HCT116 (cell line): ENCODE measurements around the gene BBX. TPM values are rescaled to one million over a fixed set of nuclear protein-coding genes. Genes with fewer than 3 reads are reported as not detected.

Source experiments
- ATAC-seq: fragments of 200-7000 bp; cut with Tn5 transposase; 2 replicates; pipeline ENCODE4 v1.9.1; 2020; ENCODE audit warnings: mild to moderate bottlenecking, moderate library complexity
- BruUV-seq: library from RNA; stranded (reverse); fragments of 400-500 nt; replicated peaks from 2 replicates; lab custom pipeline; 2021; lab: Mats Ljungman, UMichigan
- CTCF ChIA-PET: fragments of 300-600 bp; sonication (Branson Sonifier 250); formaldehyde crosslinking; loops from one replicate; lab custom pipeline; 2021; ENCODE audit warnings: antibody characterized with exemption; lab: Charles Lee
- POLR2A ChIA-PET: fragments of 300-600, 350-600 bp; sonication (Branson Sonifier 250); formaldehyde crosslinking; loops from one replicate; lab custom pipeline; 2021; ENCODE audit warnings: antibody characterized with exemption; lab: Charles Lee
- RAD21 ChIA-PET, 2 experiments: fragments of 300-600 bp; sonication (Branson Sonifier 250); formaldehyde crosslinking; loops; one replicate each; lab custom pipeline; 2023; ENCODE audit warnings: low total read pairs in 2 of 2; ENCODE audit not compliant: uncharacterized antibody in 2 of 2, unreplicated experiment in 2 of 2, low non-redundant PET in 1 of 2; lab: Charles Lee
- DNase-seq: peaks from one replicate; pipeline ENCODE4 v3.0.0-alpha.2; 2010; ENCODE audit warnings: low read depth, low spot score
- H2AFZ ChIP-seq: fragments of 200-600 bp; shearing (Covaris generic), sonication (generic); 2 replicates; pipeline ENCODE4 v1.6.1; 2017; ENCODE audit warnings: low read depth, mixed run types, mixed read lengths, antibody characterized with exemption, low read length; ENCODE audit not compliant: poor library complexity, severe bottlenecking
- H3K27ac ChIP-seq: 2 replicates; pipeline ENCODE4 v1.5.1; 2012; ENCODE audit warnings: low read depth, low read length
- H3K27me3 ChIP-seq: fragments of 200-600 bp; sonication (generic); 2 replicates; pipeline ENCODE4 v1.6.1; 2016; ENCODE audit warnings: mixed run types, low read length, mixed read lengths; ENCODE audit not compliant: insufficient read depth
- H3K36me3 ChIP-seq, 2 experiments: fragments of 200-500 bp in 1 of 2; fragments of 200-600 bp in 1 of 2; sonication (Bioruptor generic) in 1 of 2; sonication (generic) in 1 of 2; 2 replicates each; pipeline versions ENCODE4 v1.5.1 to v1.6.1; 2014 to 2016; ENCODE audit warnings: low read length in 2 of 2, inconsistent platforms in 1 of 2, mixed read lengths in 1 of 2, mixed run types in 1 of 2; ENCODE audit not compliant: insufficient read depth in 2 of 2, control insufficient read depth in 1 of 2
- H3K4me1 ChIP-seq, 2 experiments: fragments of 200-600 bp in 1 of 2; sonication (generic) in 1 of 2; 2 replicates each; pipeline versions ENCODE4 v1.5.1 to v1.6.1; 2012 to 2017; ENCODE audit warnings: low read length in 2 of 2, inconsistent platforms in 1 of 2, mild to moderate bottlenecking in 1 of 2, mixed read lengths in 1 of 2, mixed run types in 1 of 2, moderate library complexity in 1 of 2; ENCODE audit not compliant: insufficient read depth in 2 of 2, control insufficient read depth in 1 of 2
- H3K4me2 ChIP-seq: fragments of 200-600 bp; sonication (generic); 2 replicates; pipeline ENCODE4 v1.6.1; 2017; ENCODE audit warnings: mixed run types, low read length, mixed read lengths
- H3K4me3 ChIP-seq, 2 experiments: fragments of 200-600 bp in 1 of 2; sonication (generic) in 1 of 2; replicated peaks in 1 of 2; 2 replicates each; pipeline ENCODE4 v1.5.1; 2011 to 2016; ENCODE audit warnings: low read length in 2 of 2, control low read depth in 1 of 2, low read depth in 1 of 2, mild to moderate bottlenecking in 1 of 2, mixed read lengths in 1 of 2, mixed run types in 1 of 2
- H3K79me2 ChIP-seq: fragments of 200-600 bp; sonication (generic); 2 replicates; pipeline ENCODE4 v1.6.1; 2017; ENCODE audit warnings: mild to moderate bottlenecking, mixed run types, low read length, moderate library complexity, mixed read lengths; ENCODE audit not compliant: insufficient read depth
- H3K9ac ChIP-seq: fragments of 200-600 bp; sonication (generic); 2 replicates; pipeline ENCODE4 v1.6.1; 2016; ENCODE audit warnings: low read length, mixed read lengths
- H3K9me2 ChIP-seq: fragments of 200-600 bp; sonication (generic), shearing (Covaris generic); 2 replicates; pipeline ENCODE4 v1.6.1; 2017; ENCODE audit warnings: mixed run types, mild to moderate bottlenecking, moderate library complexity; ENCODE audit not compliant: insufficient read depth
- H3K9me3 ChIP-seq, 2 experiments: fragments of 200-500 bp in 1 of 2; fragments of 200-600 bp in 1 of 2; sonication (Bioruptor generic) in 1 of 2; sonication (generic) in 1 of 2; 2 replicates each; pipeline ENCODE4 v1.6.1; 2014 to 2017; ENCODE audit warnings: low read length in 2 of 2, mixed read lengths in 2 of 2, inconsistent platforms in 1 of 2, low read depth in 1 of 2, mild to moderate bottlenecking in 1 of 2, mixed run types in 1 of 2, moderate library complexity in 1 of 2; ENCODE audit not compliant: control insufficient read depth in 1 of 2, insufficient read depth in 1 of 2
- H4K20me1 ChIP-seq: fragments of 200-600 bp; sonication (generic), shearing (Covaris generic); 2 replicates; pipeline ENCODE4 v1.6.1; 2017; ENCODE audit warnings: mixed run types, mild to moderate bottlenecking, moderate library complexity; ENCODE audit not compliant: insufficient read depth
- CBX3 ChIP-seq: IDR thresholded peaks from 2 replicates; pipeline ENCODE4 v1.6.1; 2012; ENCODE audit warnings: low read depth
- EGR1 ChIP-seq: IDR thresholded peaks from 2 replicates; pipeline ENCODE4 v1.6.1; 2012; ENCODE audit warnings: low read depth
- EZH2phosphoT487 ChIP-seq: fragments of 200-600 bp; IDR thresholded peaks from 2 replicates; pipeline ENCODE4 v1.6.1; 2018; ENCODE audit warnings: antibody characterized with exemption, borderline replicate concordance
- FOSL1 ChIP-seq: IDR thresholded peaks from 2 replicates; pipeline ENCODE4 v1.6.1; 2012; ENCODE audit warnings: low read depth
- JUND ChIP-seq: IDR thresholded peaks from 2 replicates; pipeline ENCODE4 v1.6.1; 2012
- SIN3A ChIP-seq: IDR thresholded peaks from 2 replicates; pipeline ENCODE4 v1.6.1; 2012; ENCODE audit warnings: low read depth
- TCF7L2 ChIP-seq: IDR thresholded peaks from 2 replicates; pipeline ENCODE4 v1.7.0; 2011; ENCODE audit warnings: borderline replicate concordance, inconsistent platforms; ENCODE audit not compliant: insufficient read depth, insufficient read length; ENCODE audit errors: extremely low read depth
- YY1 ChIP-seq: IDR thresholded peaks from 2 replicates; pipeline ENCODE4 v1.6.1; 2011; ENCODE audit warnings: low read length, low read depth, moderate library complexity, mild to moderate bottlenecking; ENCODE audit not compliant: insufficient replicate concordance; ENCODE audit errors: extremely low read depth
- ZFX ChIP-seq: fragments of 450-650 bp; IDR thresholded peaks from 2 replicates; pipeline ENCODE4 v1.6.1; 2017
- ZNF274 ChIP-seq: fragments of 200-500 bp; sonication (Bioruptor generic); IDR thresholded peaks from 2 replicates; pipeline ENCODE4 v1.6.1; 2014; ENCODE audit warnings: mild to moderate bottlenecking, low read depth, low read length, inconsistent platforms
- intact Hi-C: fragments of 100-400 bp; cut with micrococcal nuclease; formaldehyde crosslinking; loops from 2 replicates; pipeline ENCODE4 v1.10.0; 2022
- total RNA-seq: library from RNA; stranded (reverse); gene quantifications from one replicate; pipeline ENCODE4 v1.2.1, GENCODE V29; 2021; ENCODE audit not compliant: unreplicated experiment
- TF ChIP-seq, protein P1 (sequence below): IDR thresholded peaks from 2 replicates; pipeline ENCODE4 v1.6.1; 2011; ENCODE audit warnings: mild to moderate bottlenecking, low read length, moderate library complexity; ENCODE audit not compliant: insufficient replicate concordance; ENCODE audit errors: extremely low read depth
- TF ChIP-seq, protein P2 (sequence below), 3 experiments: fragments of 200-600 bp in 1 of 3; sonication (generic) in 1 of 3; IDR thresholded peaks in 2 of 3; conservative IDR thresholded peaks in 1 of 3; 2 replicates each; pipeline ENCODE4 v1.5.1; 2012 to 2017; ENCODE audit warnings: low read depth in 2 of 3, low read length in 2 of 3, antibody characterized with exemption in 1 of 3, borderline replicate concordance in 1 of 3, control low read depth in 1 of 3, mild to moderate bottlenecking in 1 of 3, mixed read lengths in 1 of 3, mixed run types in 1 of 3, moderate library complexity in 1 of 3; ENCODE audit not compliant: insufficient read depth in 1 of 3
- TF ChIP-seq, protein P3 (sequence below): IDR thresholded peaks from 2 replicates; pipeline ENCODE4 v1.6.1; 2012

Gene BBX
- total RNA-seq, 1 experiment from 2014 or later, result 55.6 TPM

DNA sequence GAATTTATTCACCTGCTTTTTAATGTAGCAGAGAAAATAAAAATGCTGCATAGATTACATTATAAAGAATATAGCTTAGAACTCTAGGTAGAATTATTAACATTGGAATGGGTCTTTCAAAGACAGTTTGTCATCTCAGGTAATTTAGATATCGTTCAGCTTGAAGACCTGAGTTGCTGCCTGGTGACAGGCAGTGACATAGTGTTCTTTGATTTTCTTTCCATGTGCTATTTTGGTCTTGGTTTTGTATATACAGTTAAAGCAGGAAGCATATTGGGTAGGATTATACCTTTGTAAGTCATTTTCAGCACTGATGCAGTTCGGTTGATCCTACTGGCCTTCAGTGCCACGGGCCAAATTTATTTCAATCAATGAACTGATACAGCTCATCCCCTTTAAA lies 98.7 kb downstream of the BBX start:
- Histone ChIP-seq H3K9me2 (no peaks in the 10 kb centered on the region), H3K27me3 (no peaks in the 10 kb centered on the region), H3K4me1 (peaks cover 0 to 7% of the 10 kb centered on the region in 2 experiments; a peak in 1 of 4 replicates), H3K27ac (no peak overlapping the region), H4K20me1 (no peaks in the 10 kb centered on the region), H3K79me2 (peaks cover 18% of the 10 kb centered on the region), H3K4me2 (no peak overlapping the region), H3K4me3 (no peak overlapping the region), H3K36me3 (no peaks in the 10 kb centered on the region), H2AFZ (no peak overlapping the region), H3K9me3 (no peaks in the 10 kb centered on the region), H3K9ac (no peak overlapping the region)
- intact Hi-C loops, result no loop called here
- no TSS peak for BruUV-seq
- CTCF ChIA-PET, result interaction anchor here (1.1 kb wide), 1 partner anchor 9 kb away, joined by 3 read pairs; no protein-coding TSS in a partner anchor
- TF ChIP-seq CBX3 (no peak), JUND (no peak), TCF7L2 (no peak), ZFX (no peak), ZNF274 (no peak), EGR1 (no peak), SIN3A (no peak), EZH2phosphoT487 (no peak), YY1 (no peak), FOSL1 (no peak)
- TF ChIP-seq, protein P1, sequence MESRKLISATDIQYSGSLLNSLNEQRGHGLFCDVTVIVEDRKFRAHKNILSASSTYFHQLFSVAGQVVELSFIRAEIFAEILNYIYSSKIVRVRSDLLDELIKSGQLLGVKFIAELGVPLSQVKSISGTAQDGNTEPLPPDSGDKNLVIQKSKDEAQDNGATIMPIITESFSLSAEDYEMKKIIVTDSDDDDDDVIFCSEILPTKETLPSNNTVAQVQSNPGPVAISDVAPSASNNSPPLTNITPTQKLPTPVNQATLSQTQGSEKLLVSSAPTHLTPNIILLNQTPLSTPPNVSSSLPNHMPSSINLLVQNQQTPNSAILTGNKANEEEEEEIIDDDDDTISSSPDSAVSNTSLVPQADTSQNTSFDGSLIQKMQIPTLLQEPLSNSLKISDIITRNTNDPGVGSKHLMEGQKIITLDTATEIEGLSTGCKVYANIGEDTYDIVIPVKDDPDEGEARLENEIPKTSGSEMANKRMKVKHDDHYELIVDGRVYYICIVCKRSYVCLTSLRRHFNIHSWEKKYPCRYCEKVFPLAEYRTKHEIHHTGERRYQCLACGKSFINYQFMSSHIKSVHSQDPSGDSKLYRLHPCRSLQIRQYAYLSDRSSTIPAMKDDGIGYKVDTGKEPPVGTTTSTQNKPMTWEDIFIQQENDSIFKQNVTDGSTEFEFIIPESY, result no peak
- TF ChIP-seq, protein P2, sequence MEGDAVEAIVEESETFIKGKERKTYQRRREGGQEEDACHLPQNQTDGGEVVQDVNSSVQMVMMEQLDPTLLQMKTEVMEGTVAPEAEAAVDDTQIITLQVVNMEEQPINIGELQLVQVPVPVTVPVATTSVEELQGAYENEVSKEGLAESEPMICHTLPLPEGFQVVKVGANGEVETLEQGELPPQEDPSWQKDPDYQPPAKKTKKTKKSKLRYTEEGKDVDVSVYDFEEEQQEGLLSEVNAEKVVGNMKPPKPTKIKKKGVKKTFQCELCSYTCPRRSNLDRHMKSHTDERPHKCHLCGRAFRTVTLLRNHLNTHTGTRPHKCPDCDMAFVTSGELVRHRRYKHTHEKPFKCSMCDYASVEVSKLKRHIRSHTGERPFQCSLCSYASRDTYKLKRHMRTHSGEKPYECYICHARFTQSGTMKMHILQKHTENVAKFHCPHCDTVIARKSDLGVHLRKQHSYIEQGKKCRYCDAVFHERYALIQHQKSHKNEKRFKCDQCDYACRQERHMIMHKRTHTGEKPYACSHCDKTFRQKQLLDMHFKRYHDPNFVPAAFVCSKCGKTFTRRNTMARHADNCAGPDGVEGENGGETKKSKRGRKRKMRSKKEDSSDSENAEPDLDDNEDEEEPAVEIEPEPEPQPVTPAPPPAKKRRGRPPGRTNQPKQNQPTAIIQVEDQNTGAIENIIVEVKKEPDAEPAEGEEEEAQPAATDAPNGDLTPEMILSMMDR (IDR thresholded peaks at IDR 0.05 in 2 of 3, conservative IDR thresholded peaks at IDR 0.05 in 1 of 3; ENCODE audit: borderline replicate concordance in 1 of 3, insufficient read depth in 1 of 3, low read depth in 2 of 3, low read length in 2 of 3), result no peak
- TF ChIP-seq, protein P3, sequence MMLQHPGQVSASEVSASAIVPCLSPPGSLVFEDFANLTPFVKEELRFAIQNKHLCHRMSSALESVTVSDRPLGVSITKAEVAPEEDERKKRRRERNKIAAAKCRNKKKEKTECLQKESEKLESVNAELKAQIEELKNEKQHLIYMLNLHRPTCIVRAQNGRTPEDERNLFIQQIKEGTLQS, result no peak
- no peak for ATAC-seq
- no peak for DNase-seq
- POLR2A ChIA-PET, result no interaction called here
- RAD21 ChIA-PET, result no interaction called here
